CD4-positive, alpha-beta T cell (primary cell): ENCODE data around the gene RPS6KA2. TPM values are rescaled to one million over a fixed set of nuclear protein-coding genes. Genes with fewer than 3 reads are reported as not detected.

Experiments
- ATAC-seq: fragments of 200-7000 bp; cut with Tn5 transposase; one replicate; pipeline ENCODE4 v1.10.0; 2022; ENCODE audit warnings: mild to moderate bottlenecking; ENCODE audit not compliant: poor library complexity
- CTCF ChIA-PET: fragments of 350-600 bp; sonication (Branson Sonifier 250); formaldehyde crosslinking; loops from one replicate; lab custom pipeline; 2021; ENCODE audit warnings: antibody characterized with exemption, inconsistent platforms; lab: Charles Lee
- POLR2A ChIA-PET: fragments of 350-600 bp; sonication (Branson Sonifier 250); formaldehyde crosslinking; loops from one replicate; lab custom pipeline; 2021; ENCODE audit warnings: antibody characterized with exemption, inconsistent platforms; lab: Charles Lee
- DNase-seq, 14 experiments: peaks; one replicate each; pipeline ENCODE4 v3.0.0-alpha.2; 2013 to 2020; ENCODE audit warnings: mixed read lengths in 2 of 14
- H3K27ac ChIP-seq, 2 donors: one replicate each; pipeline versions ENCODE4 v1.5.1 to v1.7.0; 2013; ENCODE audit warnings: low read length in 2 of 2, low read depth in 1 of 2, mild to moderate bottlenecking in 1 of 2
- H3K27me3 ChIP-seq, 2 experiments: 1 replicate in 1 of 2; 2 replicates in 1 of 2; pipeline versions ENCODE4 v1.6.1 to v1.7.0; 2013; ENCODE audit warnings: low read length in 2 of 2, control low read depth in 1 of 2, mild to moderate bottlenecking in 1 of 2, moderate library complexity in 1 of 2; ENCODE audit not compliant: insufficient read depth in 2 of 2, control insufficient read depth in 1 of 2
- H3K36me3 ChIP-seq: one replicate; pipeline ENCODE4 v1.6.1; 2013; ENCODE audit warnings: low read length, control low read depth; ENCODE audit not compliant: insufficient read depth
- H3K4me1 ChIP-seq: one replicate; pipeline ENCODE4 v1.6.1; 2013; ENCODE audit warnings: low read length, control low read depth; ENCODE audit not compliant: insufficient read depth
- H3K4me3 ChIP-seq: one replicate; pipeline ENCODE4 v1.5.1; 2013; ENCODE audit warnings: mild to moderate bottlenecking, low read length, moderate library complexity
- H3K9me3 ChIP-seq, 2 experiments: 1 replicate in 1 of 2; 2 replicates in 1 of 2; pipeline versions ENCODE4 v1.6.1 to v1.7.0; 2013; ENCODE audit warnings: low read length in 2 of 2, mild to moderate bottlenecking in 2 of 2, control low read depth in 1 of 2, moderate library complexity in 1 of 2; ENCODE audit not compliant: control insufficient read depth in 1 of 2, insufficient read depth in 1 of 2
- H3K27ac Mint-ChIP-seq: one replicate; pipeline ENCODE4 v1.8.0; 2020; ENCODE audit warnings: mixed read lengths
- H3K27me3 Mint-ChIP-seq: one replicate; pipeline ENCODE4 v1.8.0; 2021; ENCODE audit warnings: mixed read lengths
- H3K36me3 Mint-ChIP-seq: one replicate; pipeline ENCODE4 v1.8.0; 2021; ENCODE audit warnings: low read depth, mixed read lengths
- H3K4me1 Mint-ChIP-seq: one replicate; pipeline ENCODE4 v1.8.0; 2021; ENCODE audit warnings: low read depth, mixed read lengths
- H3K4me3 Mint-ChIP-seq: one replicate; pipeline ENCODE4 v1.8.0; 2020; ENCODE audit warnings: mild to moderate bottlenecking, mixed read lengths
- H3K9me3 Mint-ChIP-seq: one replicate; pipeline ENCODE4 v1.8.0; 2020; ENCODE audit warnings: mixed read lengths
- CTCF ChIP-seq: fragments of 200-600 bp; IDR thresholded peaks from one replicate; pipeline ENCODE4 v1.8.0; 2022; ENCODE audit warnings: antibody characterized with exemption, mild to moderate bottlenecking
- intact Hi-C, 2 experiments: fragments of 100-400 bp; cut with DNase I in 1 of 2; cut with micrococcal nuclease in 1 of 2; formaldehyde crosslinking; loops; one replicate each; pipeline versions ENCODE4 v1.15.1 to v1.9.0; 2023 to 2025; cut with DNase I, micrococcal nuclease
- total RNA-seq, 174 experiments: library from RNA in 2 of 174; stranded (reverse) in 2 of 174; gene quantifications; one replicate each; pipeline ENCODE4 v1.2.3 and lab custom pipeline; 2021 to 2026

RPS6KA2 gene
- total RNA-seq, 2 experiments from 2014 or later: 5.6 to 6.2 TPM

- H3K27ac Mint-ChIP-seq: no peak overlapping the region
- H3K9me3 Mint-ChIP-seq: no peaks in the 10 kb centered on the region
- no peak for ATAC-seq
- Histone ChIP-seq H3K27ac (no peak overlapping the region), H3K4me3 (no peak overlapping the region), H3K27me3 (no peaks in the 10 kb centered on the region), H3K36me3 (no peaks in the 10 kb centered on the region), H3K9me3 (no peaks in the 10 kb centered on the region), H3K4me1 (no peaks in the 10 kb centered on the region)
- CTCF ChIA-PET: interaction anchor here (1.5 kb wide), 1 partner anchor 26 kb away, joined by 6 read pairs; no protein-coding TSS in a partner anchor
- intact Hi-C loops: no loop called here
- H3K36me3 Mint-ChIP-seq: no peaks in the 10 kb centered on the region
- POLR2A ChIA-PET: no interaction called here
- no peak overlapping the region for H3K4me3 Mint-ChIP-seq
- H3K4me1 Mint-ChIP-seq: no peaks in the 10 kb centered on the region
- no peaks in the 10 kb centered on the region for H3K27me3 Mint-ChIP-seq
- no peak for DNase-seq
- TF ChIP-seq CTCF: no peak
Measured at GRCh38 chr6:166375013-166375412, 252.0 kb downstream of the RPS6KA2 start.

- Mint-ChIP-seq H3K27ac (no peak overlapping the region), H3K27me3 (no peaks in the 10 kb centered on the region), H3K4me3 (no peak overlapping the region), H3K4me1 (no peaks in the 10 kb centered on the region), H3K36me3 (peaks cover 11% of the 10 kb centered on the region), H3K9me3 (no peaks in the 10 kb centered on the region)
- no peak overlapping the region for H3K27ac ChIP-seq
- H3K9me3 ChIP-seq: no peaks in the 10 kb centered on the region
- DNase-seq (no peak), ATAC-seq (no peak)
- intact Hi-C loops: no loop called here
- H3K36me3 ChIP-seq: peaks cover 12% of the 10 kb centered on the region
- no peaks in the 10 kb centered on the region for H3K4me1 ChIP-seq
- no peak overlapping the region for H3K4me3 ChIP-seq
- no peak for TF ChIP-seq CTCF
- no peaks in the 10 kb centered on the region for H3K27me3 ChIP-seq
- ChIA-PET POLR2A (no interaction called here), CTCF (interaction anchor here (2.2 kb wide), 1 partner anchor 11 kb away, joined by 8 read pairs; no protein-coding TSS in a partner anchor)
Measured at GRCh38 chr6:166370489-166370888, 256.6 kb downstream of the RPS6KA2 start.

- no peaks in the 10 kb centered on the region for H3K27me3 ChIP-seq
- ChIA-PET POLR2A (no interaction called here), CTCF (no interaction called here)
- peaks cover 15% of the 10 kb centered on the region for H3K36me3 Mint-ChIP-seq
- H3K27ac ChIP-seq: no peak overlapping the region
- H3K4me1 ChIP-seq: no peaks in the 10 kb centered on the region
- no peaks in the 10 kb centered on the region for H3K9me3 Mint-ChIP-seq
- DNase-seq (no peak), ATAC-seq (no peak)
- peaks cover 17% of the 10 kb centered on the region for H3K36me3 ChIP-seq
- no peak overlapping the region for H3K4me3 Mint-ChIP-seq
- H3K9me3 ChIP-seq: no peaks in the 10 kb centered on the region
- H3K27me3 Mint-ChIP-seq: no peaks in the 10 kb centered on the region
- no peak overlapping the region for H3K4me3 ChIP-seq
- TF ChIP-seq CTCF: no peak
- no peak overlapping the region for H3K27ac Mint-ChIP-seq
- H3K4me1 Mint-ChIP-seq: no peaks in the 10 kb centered on the region
- intact Hi-C loops: no loop called here
Measured at GRCh38 chr6:166369782-166370181, 257.3 kb downstream of the RPS6KA2 start.
